Stimulated activated CD8-positive, alpha-beta memory T cell treated with anti-CD3 and anti-CD28 coated beads, Interleukin-12 subunit alpha, Interleukin-12 subunit beta, amount 100 ng/mL, for 24 hours (primary cell): ENCODE results near the gene SAMD13.
"Not testable (repeated sequence)": the region's sequence is repeated elsewhere in the genome, so short reads cannot be mapped to it uniquely, and the experiment has no call there.

ENCODE experiments used
- DNase-seq: peaks from one replicate; pipeline ENCODE4 v3.0.0-alpha.2; 2020; ENCODE audit errors: extremely low read depth

The SAMD13 gene

DNA sequence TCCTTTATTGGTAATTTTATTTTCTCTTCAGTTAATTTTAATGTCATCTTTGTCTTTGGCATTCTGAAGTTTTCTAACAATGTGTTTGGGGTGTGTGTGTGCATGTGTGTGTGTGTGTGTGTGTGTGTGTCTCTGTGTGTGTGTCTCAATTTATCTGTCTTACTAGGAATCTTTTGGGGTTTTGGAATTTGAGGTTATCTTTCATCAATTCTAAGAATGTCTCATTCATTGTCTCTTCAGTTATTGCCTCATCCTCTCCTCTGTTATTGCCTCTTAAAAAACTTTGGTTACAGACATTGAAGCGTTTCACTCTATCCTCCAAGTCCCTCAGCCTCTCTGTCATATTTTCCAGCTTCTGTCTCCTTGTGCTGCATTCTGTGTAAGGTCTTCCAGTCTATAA lies 18.1 kb upstream of the SAMD13 start:
- no peak for DNase-seq

DNA sequence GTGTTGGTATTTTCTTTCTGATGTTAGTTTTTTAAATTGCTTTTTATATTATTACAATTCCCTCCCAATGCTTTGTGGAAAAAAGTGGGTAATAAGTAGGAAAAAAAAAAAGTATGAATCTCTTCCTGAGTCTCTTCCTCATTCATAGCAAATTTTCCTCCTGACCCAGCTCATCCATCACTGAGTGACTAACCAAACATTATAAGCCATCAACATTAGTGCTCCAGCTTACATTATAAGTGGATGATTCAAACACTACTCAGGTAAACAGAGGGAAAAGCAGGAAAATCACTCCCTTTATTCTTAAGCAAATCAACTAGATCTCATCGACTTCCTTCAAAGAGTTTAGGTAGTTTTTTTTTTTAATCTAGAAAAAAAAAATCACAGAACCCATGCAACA lies 15.4 kb upstream of the SAMD13 start:
- no peak for DNase-seq

DNA sequence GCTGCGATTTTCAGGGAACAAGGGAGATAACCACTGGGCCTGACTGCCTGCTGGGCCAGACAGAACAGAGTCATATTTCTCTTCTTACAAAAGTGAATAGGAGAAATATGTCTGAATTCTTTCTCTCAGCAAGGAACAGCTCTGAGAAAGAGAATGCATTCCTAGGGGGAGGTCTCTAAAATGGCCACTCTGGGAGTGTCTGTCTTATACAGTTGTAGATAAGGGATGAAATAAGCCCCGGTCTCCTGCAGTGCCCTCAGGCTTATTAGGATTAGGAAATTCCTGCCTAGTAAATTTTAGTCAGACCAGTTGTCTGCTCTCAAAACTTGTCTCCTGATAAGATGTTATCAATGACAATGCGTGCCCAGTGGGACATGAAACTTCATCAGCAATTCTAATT lies 14.1 kb upstream of the SAMD13 start:
- DNase-seq: not testable (repeated sequence)

DNA sequence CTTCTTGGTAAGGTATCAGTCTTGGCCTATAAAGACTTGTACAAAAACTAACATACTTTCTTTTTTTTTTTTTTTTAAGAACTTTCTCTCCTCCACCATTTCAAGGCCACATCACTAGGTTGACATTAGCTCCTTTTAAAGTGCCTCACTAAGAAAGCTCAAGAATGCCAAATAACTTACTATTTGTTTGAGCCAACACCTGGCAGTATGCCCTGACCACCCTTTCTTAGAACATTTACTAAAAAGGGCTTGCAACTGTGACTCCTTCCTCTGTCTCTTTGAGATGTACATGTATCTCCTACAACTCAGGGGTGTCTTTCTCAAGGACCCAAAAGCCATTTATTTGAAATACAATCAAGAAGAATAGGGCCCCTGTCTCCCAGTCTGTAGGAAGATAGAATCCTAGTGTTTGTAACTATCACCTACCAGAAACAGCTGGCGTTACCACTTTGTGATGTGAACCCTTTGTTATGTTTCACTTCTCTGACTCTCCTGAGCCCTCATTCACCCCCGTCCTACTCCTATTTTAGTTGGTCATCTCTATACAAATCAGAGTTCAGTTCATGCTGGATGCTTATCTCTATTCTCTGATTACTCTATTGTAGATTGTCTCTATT lies 12.2 kb upstream of the SAMD13 start:
- no peak for DNase-seq

DNA sequence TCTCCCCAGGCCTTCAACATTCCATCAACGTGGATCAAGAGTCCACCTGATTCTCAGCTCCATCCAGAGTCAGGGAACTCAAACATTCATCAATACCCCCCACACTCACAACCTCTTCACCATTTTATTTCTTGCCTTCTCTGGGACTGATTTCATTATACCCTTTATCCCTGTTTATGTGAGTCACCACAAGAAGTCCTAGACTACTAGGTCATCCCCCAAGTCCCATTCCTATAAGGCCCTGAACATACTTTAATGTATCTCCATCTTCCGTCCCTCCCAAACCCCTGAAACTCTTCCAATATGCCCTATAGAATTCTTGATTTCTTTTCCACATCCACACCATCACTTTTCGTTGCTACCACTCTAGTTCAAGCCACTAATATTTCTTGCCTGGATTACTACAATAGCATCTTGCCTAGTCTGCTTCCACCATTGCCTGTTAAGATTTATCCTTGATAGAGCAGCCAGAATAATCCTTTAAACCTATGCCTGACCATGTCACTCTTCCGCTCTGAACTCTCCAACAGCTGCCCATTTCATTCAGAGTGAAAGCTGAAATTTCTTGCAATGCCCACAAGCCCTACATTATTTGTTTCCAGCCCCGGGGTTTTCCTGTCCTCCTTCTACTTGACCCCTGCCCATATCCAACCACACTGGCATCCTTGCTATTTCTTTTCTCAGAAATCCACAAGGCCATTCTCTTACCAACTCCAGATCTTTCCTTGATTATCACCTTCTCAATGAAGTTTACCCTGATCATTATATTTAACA lies 9.4 kb upstream of the SAMD13 start:
- no peak for DNase-seq

DNA sequence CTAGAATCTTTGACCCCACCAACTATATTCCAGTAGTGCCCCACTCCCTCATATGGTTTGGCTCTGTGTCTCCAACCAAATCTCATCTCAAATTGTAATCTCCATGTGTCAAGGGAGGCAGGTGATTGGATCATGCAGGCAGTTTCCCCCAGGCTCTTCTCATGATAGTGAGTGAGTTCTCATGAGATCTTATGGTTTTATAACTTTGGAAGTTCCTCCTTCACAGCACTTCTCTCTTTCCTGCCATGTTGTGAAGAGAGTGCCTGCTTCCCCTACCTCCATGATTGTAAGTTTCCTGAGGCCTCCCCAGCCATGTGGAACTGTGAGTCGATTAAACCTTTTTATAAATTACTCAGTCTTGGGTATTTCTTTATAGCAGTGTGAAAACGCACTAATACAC lies 7.7 kb upstream of the SAMD13 start:
- DNase-seq: no peak

DNA sequence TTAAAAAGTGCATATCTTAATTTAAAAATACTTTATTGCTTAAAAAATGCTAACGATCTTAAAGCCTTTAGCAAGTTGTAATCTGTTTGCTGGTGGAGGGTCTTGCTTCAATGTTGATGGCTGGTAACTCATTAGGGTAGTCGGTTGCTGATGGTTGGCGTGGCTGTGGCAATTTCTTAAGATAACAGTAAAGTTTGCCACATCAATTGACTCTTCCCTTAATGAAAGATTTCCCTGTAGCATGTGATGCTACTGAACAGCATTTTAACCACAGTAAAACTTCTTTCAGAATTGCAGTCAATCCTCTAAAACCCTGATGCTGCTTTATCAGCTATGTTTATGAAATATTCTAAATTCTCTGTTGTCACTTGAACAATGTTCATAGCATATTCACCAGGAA lies 6.8 kb upstream of the SAMD13 start:
- DNase-seq: no peak

DNA sequence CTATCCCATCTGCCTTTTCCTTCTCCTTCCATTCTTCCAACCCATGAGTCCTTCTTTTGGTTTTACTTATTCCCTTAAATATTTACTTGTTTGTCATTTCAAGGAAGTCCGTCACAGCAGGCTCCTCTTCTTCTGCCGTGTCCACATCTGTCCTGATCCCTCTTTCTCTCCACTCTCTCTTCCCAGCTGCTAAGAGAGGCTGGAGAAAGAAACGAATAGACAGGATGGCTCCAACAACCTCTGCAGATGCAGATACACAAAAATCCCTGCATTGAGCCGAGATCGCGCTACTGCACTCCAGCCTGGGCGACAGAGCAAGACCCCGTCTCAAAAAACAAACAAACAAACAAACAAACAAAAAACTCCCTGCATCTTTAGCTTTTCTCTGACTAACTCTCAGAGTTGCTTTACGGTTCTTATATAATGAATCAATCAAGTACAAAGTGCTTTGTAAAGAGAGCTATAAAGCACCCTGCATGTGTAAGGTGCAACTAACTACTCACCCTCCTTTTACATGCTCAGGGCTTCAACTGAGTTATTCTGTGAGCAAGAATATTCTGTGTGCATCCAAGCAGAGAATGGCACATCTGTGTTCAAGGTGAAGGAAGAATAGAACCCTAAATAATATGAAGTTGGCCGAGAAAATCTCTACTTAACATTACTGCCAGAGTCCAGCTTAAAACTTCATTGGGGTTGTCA lies 3.8 kb upstream of the SAMD13 start:
- DNase-seq: no peak

DNA sequence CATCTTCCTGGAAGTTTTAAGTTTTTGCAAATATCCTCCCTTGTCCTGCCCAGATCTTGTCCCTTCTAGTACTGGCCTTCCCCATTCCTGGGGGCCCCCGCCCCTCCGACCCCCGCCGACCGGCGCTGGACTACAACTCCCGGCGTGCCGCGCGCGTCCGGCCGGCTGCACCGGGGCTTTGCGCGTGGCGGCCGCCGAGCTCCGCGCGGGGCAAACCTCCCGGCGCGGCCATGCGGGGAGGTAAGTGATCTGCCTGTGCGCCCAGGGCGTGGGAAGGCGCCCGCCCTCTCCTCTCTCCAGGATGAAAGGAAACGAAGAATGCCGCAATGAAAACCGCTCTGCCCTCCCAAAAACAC lies 3.2 kb upstream of the SAMD13 start:
- DNase-seq: no peak

DNA sequence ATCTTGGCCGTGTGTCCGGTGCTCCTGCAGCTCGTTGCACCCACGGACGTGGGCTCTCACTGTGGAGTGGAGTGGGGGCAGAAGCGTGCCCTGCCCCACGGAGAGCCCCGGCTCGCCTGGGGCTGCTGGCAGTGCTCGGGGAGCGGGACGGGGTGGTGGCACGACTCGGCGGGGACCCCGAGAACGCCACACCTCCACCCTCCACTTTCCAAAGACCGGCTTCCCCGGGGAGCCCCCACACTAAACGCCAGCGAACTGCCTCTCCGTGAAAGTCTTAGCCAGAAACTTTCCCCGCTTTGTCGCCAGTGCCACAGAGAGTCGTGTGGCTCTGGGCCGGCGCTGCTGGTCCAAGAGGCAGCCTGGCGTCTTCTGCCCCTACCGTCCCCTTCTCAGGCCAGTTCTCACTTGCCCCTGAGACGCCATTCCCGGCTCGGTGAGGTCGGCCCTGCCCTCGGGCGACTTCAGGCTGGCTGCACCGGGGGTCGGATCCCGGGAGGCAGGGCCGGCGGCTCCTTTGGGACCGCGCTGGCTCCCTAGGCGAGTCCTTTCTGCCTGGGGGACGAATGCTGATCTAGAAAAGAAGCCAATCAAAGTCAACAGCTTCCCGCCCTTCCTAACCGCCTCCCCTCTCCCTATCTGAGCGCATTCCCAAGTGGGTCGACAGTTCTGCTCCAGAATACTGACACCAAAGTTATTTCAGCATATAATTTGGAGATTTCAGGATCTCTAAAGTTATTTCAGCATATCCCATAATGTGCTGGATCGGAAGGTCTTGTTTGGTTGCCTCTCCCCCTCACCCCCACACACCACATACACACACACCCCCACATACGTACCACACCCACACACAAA lies 2.6 kb upstream of the SAMD13 start:
- no peak for DNase-seq

DNA sequence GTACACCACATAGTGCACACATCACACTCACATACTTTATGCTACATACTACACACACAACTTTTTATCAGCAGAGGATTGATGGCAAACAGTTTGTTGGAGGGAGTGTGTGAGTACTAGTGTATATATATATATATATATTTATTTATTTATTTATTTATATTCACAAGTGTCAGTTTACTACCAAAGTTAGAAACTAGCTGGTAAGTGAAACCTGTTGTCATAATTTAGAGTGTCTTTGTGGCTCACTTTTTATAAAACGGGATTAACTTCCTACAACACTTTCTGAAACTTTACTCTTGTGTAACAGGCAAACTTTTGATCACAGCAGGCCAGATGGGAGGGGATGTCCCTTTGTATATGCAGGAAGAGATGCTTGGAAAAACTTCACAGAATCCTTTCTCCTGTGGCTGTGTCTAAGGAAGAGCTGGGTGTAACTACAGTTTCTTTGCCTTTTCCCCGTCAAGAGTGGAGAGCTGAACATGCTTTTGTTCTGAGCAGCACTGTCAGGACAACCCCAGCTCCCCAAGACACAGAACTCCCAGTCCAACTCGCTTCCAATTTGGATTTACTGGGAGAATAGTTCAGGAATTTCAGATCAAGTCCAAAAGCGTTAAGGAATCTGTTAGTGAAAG lies 1.9 kb upstream of the SAMD13 start:
- DNase-seq: no peak

DNA sequence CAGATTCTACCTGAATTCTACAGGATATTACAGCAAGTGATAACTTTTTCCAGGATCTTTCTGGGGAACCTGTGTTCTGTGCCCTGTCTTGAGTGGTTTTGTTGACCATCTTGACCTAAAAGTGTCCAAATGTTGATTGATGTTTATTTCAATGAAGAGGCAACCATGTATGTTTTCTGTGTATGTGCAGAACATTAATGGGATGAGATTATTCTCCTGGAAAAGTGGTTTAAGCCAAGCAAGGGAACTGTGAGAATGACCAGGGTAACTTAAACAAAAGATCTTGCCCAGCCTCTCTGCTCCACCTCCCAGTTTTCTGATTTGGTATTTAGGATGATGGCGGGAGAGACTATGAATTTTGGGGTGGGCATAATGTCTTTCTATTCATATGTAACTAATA lies 1.0 kb upstream of the SAMD13 start:
- no peak for DNase-seq

DNA sequence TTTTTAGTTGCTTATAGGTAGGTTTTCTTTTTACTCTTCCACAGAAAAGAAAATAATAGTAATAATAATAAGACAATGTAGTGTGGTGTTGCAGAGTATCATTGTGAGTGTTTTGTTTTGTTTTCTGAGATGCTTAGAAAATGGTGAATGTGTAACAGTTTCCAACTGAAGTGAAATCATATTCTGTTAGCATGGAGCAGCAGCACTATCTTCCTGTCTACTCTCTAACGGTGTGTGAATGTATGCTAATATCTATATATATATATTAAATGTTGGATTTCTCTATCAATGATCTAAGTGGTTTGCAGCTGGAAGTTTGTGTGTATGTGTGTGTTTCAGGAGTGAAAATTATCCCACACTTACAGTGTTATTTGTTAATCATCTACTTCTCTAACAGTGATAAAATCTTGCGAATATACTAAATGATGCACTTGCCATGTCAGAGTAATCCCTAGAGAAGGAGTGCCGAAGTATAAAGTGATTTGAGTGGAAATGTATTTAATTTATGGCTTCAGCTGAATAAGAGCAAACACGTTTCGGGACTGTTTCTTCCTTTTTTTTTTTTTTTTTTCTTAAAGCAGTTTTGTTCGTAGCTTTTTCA lies 377 bp downstream of the SAMD13 start:
- DNase-seq: no peak

DNA sequence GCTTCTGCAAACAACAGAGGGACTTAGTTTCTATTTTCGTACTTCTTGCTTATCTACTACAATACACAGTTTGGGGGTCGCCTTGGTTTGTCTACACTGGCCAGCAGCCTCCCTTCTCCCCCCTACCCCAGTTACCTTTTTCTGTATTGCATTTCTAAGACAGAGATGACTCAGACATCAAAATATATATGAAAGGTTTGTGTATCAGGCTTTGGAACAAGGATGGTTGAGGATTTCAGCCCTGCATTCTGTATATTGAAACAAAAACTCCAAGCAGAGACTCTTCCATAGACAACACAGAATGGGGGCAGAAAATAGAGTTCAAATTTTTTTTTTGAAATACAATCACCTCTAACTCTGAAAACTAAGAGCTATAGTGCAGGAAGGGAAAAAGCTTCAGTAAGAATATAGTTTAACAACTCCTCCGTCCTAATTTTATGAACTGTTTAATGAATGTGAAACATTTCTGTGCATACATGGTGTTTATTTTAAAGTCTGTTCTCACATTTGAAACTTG lies 1.9 kb downstream of the SAMD13 start:
- no peak for DNase-seq

DNA sequence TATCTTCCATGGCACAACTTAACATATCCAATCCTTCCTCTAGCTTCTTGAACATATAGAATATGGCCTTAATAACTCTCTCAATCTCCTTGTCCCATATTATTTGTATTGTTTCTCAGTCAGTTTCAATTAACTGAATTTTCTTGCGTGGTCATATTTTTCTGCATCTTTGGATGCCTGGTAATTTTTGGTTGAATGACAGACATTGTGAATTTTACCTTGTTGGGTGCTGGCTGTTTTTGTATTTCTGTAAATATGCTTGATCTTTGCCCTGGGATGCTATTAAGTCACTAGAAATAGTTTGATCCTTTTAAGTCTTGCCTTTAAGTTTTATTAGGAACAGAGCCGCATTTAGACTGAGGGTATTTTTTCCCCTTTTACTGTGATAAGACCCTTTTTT lies 5.9 kb downstream of the SAMD13 start:
- no peak for DNase-seq

DNA sequence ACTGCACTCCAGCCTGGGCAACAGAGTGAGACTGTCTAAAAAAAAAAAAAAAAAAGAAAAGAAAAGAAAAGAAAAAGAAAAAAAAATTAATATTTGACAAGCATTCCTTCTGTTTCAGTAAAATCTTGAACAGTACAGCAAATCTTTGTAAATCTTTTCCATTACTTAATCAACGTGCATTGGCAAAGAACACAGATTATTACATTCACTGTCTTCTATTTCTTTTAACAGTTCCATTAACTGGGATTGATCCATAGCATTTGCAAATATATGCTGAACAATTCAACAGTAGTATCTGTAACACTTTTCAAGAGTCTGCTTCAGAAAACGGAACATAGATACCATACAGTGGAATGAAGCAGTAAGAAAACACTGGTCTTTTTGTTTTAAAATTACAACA lies 9.8 kb downstream of the SAMD13 start:
- no peak for DNase-seq

DNA sequence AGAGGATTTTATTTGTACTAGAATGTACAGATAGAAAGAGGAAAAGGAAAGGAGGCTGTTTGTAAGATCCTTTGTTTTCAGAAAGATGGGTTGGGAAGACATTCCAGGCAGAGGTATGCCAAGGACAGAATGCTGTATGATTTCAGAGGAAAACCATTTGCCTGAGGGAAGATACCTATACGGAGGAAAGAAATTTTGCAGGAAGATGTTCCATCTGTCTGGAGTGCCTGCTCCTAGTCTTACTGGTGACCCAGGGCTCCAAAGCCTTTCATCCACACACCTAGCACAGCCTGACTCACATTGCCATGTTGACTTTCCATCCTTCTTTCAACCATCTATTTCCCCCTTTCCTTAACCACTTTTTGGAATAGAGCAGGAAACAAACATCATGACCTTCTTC lies 18.2 kb downstream of the SAMD13 start:
- DNase-seq: no peak

DNA sequence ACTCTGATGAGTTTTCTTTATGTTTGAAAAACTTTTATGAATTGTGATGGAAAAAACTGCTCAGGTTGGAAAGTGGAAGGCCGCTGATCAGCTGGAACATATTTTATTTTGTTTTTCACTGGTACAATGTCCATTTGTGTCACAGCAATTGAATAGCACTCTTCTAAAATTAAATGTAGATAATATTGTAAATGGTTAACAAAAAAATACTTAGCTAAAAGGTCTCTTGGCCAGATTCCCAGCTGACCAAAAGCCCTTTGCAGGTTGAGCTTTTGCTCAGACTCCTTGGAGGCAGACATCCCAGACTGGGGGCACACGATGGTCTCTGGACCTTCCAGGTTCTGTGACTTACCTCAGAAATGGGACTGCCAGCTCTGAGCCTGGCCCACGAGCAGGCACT lies 26.3 kb downstream of the SAMD13 start:
- DNase-seq: no peak

DNA sequence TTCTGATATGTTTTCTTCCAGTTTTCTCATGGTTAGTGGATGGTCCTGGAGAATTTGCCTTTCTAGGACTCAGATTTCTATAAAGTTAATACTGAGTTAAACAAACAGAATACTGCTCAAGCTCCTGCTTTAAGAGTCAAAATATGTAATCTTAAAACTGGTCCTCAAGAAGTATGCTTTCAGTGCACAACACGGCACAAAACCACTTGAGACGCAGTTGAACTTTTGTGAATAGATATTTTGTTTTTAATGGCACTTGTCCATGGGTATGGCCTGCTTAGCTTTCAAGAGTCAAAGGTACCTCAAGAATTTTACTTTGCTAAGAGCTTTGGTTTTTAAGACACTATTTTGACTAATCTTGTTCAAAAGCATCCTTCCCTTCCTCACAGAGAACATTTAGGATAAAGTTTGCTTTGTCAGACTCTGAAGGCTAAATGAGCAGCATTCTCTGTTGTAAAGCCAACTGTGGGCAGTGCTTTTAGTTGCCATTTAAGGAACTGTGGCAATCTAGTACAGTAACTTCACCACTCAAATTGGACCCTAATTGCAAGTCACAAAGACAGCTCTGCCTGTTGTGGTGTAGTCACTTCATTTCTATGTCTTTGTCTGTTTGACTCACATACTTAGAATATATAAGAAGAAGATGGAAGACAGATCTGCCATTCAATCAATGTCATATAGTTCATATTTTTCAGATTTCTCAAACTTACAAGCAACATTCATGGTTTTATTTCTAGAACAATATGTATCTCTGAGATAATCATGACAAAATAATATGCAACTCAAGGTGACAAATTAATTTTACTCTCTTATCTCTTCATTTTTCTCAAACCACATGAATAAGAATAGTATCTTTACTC lies 28.8 kb downstream of the SAMD13 start:
- DNase-seq: no peak

DNA sequence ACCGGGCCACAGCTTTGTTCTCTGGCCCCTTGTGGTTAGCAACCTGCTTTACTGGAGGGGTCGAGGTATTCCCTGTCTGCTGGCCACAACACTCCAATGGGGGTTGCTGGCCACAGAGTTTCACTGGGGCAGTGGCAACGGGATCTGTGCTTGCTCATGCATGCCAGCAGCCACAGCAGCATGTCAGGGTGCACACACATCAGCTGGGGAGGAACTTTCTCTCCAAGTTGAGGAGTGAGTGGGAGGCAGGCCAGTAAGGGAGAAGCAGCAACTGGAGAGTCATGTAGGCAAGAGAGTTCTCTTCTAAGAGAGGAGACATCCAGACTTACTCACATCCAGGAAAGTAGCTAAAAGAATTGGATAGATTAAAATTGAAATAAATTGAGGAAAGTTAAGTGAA lies 38.0 kb downstream of the SAMD13 start:
- no peak for DNase-seq
